ENCODE results near the gene CACNB2. TPM values are rescaled to one million over a fixed set of nuclear protein-coding genes. Genes with fewer than 3 reads are reported as not detected.

Gene CACNB2
- total RNA-seq, 2 donors from 2014 or later: 19.0 to 20.6 TPM

DNA sequence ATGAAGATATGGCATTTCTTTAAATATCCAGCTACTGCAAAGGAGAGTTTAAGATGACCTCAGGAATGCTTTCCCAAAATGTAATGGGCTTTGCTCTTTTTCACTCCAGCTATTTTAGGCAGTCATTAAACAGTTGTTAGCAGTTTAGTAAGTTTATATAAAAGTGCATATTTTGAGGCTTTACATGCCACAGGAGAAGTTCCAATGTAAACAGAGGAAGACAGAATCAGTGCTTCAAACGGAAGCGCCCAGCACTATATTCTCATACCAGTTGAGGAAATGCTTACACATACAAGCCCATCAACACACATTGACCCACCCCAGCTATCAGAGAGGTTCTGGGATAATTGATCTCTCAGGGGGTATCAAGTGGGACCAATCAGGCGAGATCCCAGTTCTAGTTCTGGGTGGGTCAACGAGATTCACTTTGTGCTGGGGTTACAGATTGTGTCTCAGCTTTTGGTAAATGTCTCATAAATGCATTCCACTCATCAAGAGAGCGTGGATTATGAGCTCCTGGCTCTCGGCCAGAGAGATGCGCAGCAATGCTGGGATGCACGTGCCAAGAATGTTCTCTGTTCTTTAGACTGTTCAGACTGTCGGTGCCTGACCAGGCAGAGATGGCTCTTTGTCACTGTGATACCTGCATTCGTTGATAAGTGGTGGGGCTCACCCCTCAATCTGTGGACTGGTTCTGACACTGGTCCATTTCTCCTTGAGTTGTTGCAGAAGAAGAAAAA lies 55.0 kb downstream of the CACNB2 start:
- peak overlapping the region in 1 of 2 donors; percentile 15 for H3K27ac ChIP-seq
- no peaks in the 10 kb centered on the region for H3K9me3 ChIP-seq
- H3K36me3 ChIP-seq: no peaks in the 10 kb centered on the region
- H3K4me1 ChIP-seq: peaks cover 0 to 10% of the 10 kb centered on the region in 2 donors
- TF ChIP-seq, protein P1, sequence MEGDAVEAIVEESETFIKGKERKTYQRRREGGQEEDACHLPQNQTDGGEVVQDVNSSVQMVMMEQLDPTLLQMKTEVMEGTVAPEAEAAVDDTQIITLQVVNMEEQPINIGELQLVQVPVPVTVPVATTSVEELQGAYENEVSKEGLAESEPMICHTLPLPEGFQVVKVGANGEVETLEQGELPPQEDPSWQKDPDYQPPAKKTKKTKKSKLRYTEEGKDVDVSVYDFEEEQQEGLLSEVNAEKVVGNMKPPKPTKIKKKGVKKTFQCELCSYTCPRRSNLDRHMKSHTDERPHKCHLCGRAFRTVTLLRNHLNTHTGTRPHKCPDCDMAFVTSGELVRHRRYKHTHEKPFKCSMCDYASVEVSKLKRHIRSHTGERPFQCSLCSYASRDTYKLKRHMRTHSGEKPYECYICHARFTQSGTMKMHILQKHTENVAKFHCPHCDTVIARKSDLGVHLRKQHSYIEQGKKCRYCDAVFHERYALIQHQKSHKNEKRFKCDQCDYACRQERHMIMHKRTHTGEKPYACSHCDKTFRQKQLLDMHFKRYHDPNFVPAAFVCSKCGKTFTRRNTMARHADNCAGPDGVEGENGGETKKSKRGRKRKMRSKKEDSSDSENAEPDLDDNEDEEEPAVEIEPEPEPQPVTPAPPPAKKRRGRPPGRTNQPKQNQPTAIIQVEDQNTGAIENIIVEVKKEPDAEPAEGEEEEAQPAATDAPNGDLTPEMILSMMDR (IDR thresholded peaks at IDR 0.05): no peak
- no peaks in the 10 kb centered on the region for H3K27me3 ChIP-seq
- H3K4me3 ChIP-seq: no peak overlapping the region
- no peak for DNase-seq (ENCODE audit: low spot score)

DNA sequence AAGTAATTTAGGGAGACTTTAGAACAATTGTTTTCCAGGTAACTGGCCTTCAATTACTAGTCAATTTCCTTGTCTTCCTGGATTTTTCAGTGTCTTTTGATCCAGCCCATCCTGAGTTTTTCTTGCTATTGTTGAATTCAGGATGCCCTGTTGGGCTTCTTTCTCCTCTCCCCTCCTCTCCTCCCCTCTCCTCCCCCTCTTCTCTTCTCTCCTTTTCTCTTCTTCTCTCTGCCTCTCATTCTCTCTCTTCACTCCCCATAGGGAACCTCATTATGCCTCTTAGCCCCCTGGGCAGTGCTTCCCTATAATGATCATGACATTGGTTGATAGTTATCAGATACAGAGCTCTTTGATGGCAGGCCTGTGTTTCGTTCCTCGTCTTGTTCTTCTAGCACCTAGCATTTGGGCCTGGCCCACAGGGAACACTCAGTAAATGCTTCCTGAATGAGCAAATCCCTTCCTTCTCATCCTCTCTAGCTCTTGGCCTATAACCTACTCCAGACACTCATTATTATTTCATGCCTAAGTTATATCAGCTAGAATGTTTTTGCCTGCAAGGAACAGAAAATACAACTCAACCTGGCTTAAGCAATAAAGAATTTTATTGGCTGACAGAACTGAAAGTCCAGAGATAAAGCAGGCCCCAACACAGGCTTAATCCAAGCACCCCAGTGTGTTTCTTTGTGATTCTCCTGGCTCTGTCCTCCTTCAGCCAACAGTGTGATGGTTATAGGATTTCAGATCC lies 56.8 kb downstream of the CACNB2 start:
- TF ChIP-seq, protein P1 (IDR thresholded peaks at IDR 0.05): no peak
- H3K4me3 ChIP-seq: no peak overlapping the region
- DNase-seq (ENCODE audit: low spot score): no peak
- no peaks in the 10 kb centered on the region for H3K9me3 ChIP-seq
- H3K4me1 ChIP-seq: peaks cover 0 to 10% of the 10 kb centered on the region in 2 donors
- H3K27me3 ChIP-seq: no peaks in the 10 kb centered on the region
- H3K27ac ChIP-seq: peak overlapping the region in 1 of 2 donors; percentile 45
- no peaks in the 10 kb centered on the region for H3K36me3 ChIP-seq

DNA sequence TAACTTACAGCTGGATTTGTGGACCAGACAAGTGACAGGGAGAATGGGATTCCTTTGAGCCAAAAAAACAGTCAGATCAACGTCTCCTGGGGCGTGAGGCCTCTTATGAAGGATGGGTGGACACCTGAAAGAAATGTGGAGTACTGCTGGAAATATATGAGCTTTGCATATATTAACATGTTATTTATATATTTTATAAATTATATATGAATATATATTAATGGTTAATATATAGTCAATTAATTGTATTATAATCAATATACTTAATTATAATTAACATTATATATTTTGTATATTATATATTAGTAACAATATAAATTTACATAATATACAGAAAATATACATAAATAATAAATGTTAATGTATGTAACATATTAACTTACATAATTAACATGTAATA lies 57.5 kb downstream of the CACNB2 start:
- Histone ChIP-seq H3K27ac (peak overlapping the region in 1 of 2 donors; percentile 45), H3K9me3 (no peaks in the 10 kb centered on the region), H3K4me1 (peaks cover 0 to 13% of the 10 kb centered on the region in 2 donors), H3K36me3 (no peaks in the 10 kb centered on the region), H3K4me3 (no peak overlapping the region), H3K27me3 (no peaks in the 10 kb centered on the region)
- TF ChIP-seq, protein P1 (IDR thresholded peaks at IDR 0.05): no peak
- DNase-seq (ENCODE audit: low spot score): no peak

DNA sequence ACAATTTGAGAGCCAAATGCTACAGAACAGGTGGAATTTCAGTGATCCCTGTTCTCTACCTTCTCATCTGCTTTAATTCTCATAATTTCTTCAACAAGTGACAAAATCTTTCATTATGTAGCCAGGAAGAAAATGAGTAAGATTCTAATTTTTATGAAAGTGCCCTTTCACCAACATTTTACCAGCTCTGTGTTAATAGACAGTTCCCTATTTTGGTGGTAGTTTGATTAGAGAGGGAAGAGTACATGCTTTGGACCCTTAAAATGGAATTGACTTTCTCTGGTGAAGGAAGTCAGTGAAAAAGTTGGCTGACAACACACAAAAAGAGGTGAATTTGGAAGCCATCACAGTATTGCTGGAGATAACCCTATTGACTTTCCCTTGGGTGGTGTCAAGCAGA lies 61.7 kb downstream of the CACNB2 start:
- Histone ChIP-seq H3K36me3 (no peaks in the 10 kb centered on the region), H3K4me1 (peaks cover 0 to 14% of the 10 kb centered on the region in 2 donors), H3K27ac (no peak overlapping the region), H3K27me3 (no peaks in the 10 kb centered on the region), H3K9me3 (no peaks in the 10 kb centered on the region), H3K4me3 (no peak overlapping the region)
- DNase-seq (ENCODE audit: low spot score): no peak
- TF ChIP-seq, protein P1 (IDR thresholded peaks at IDR 0.05): no peak

DNA sequence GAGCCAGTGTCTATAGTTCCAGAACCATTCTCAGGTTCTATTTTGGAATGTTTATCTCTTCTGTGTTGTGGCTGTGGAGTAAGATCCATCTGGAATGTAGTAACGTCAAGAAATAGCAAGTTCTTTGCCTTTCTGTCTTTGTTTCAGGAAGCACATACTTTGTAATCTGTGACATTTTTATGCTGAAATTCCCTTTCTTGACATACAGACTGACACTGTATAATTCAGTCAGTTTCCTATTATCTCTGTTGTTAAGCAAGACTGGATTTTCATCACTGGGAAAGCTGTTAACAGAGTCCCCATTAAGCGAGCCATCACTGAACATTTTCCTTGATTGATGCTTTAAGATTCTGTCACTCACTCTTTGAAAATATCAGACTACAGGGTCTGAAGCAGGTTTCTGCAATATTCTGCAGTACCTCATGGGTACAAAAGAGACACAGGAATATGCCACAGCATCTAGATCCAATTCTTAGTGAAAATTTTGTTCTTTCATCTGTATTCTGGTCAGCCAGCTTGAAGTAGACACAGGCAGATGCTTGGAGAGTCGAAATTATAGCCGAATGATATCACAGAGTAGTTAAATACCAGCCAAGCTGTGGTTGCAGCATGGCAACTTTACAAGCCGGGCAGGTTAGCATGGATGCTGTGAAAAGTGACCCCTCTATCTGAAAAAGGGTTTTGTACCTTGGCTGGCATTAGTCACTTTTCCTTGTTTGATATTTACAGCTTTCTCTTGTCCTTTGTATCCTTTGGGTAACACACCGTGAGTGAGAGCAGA lies 62.6 kb downstream of the CACNB2 start:
- Histone ChIP-seq H3K9me3 (no peaks in the 10 kb centered on the region), H3K4me3 (peak overlapping the region in 1 of 2 donors; percentile 14), H3K4me1 (peaks cover 0 to 14% of the 10 kb centered on the region in 2 donors), H3K27me3 (no peaks in the 10 kb centered on the region), H3K27ac (peak overlapping the region in 1 of 2 donors; percentile 64), H3K36me3 (no peaks in the 10 kb centered on the region)
- DNase-seq (ENCODE audit: low spot score): no peak
- TF ChIP-seq, protein P1 (IDR thresholded peaks at IDR 0.05): no peak
